WTC11 (cell line): Measurements from ENCODE around the gene ACTA1. TPM values are rescaled to one million over a fixed set of nuclear protein-coding genes. Genes with fewer than 3 reads are reported as not detected.
A peak's percentile ranks its signal among the peaks of the same experiment; 100 is the strongest.
"Not testable (repeated sequence)": the region's sequence is repeated elsewhere in the genome, so short reads cannot be mapped to it uniquely, and the experiment has no call there.

ENCODE experiments used
- ATAC-seq: fragments of 200-7000 bp; cut with Tn5 transposase; 2 replicates; pipeline ENCODE4 v1.10.0; 2021; ENCODE audit warnings: mild to moderate bottlenecking, moderate library complexity
- CTCF ChIA-PET: fragments of 300-600 bp; sonication (Branson Sonifier 250); formaldehyde crosslinking; loops from one replicate; lab custom pipeline; 2021; ENCODE audit warnings: antibody characterized with exemption; lab: Charles Lee
- POLR2A ChIA-PET: fragments of 350-600 bp; sonication (Branson Sonifier 250); formaldehyde crosslinking; loops from one replicate; lab custom pipeline; 2021; ENCODE audit warnings: antibody characterized with exemption; lab: Charles Lee
- DNase-seq: peaks from one replicate; pipeline ENCODE4 v3.0.0; 2021; ENCODE audit warnings: low spot score
- H3K27ac Mint-ChIP-seq: 2 replicates; pipeline ENCODE4 v1.8.0; 2021; ENCODE audit warnings: mixed read lengths
- H3K27me3 Mint-ChIP-seq: 2 replicates; pipeline ENCODE4 v1.8.0; 2021; ENCODE audit warnings: low read depth, mild to moderate bottlenecking, moderate library complexity, mixed read lengths
- H3K36me3 Mint-ChIP-seq: 2 replicates; pipeline ENCODE4 v1.8.0; 2021; ENCODE audit warnings: mixed read lengths
- H3K4me1 Mint-ChIP-seq: 2 replicates; pipeline ENCODE4 v1.8.0; 2022; ENCODE audit warnings: mixed read lengths
- H3K4me3 Mint-ChIP-seq: 2 replicates; pipeline ENCODE4 v1.8.0; 2021; ENCODE audit warnings: mild to moderate bottlenecking, moderate library complexity, mixed read lengths
- H3K9me3 Mint-ChIP-seq: 2 replicates; pipeline ENCODE4 v1.8.0; 2021; ENCODE audit warnings: mixed read lengths
- AFF4 ChIP-seq: sonication (generic); formaldehyde crosslinking; IDR thresholded peaks from 2 replicates; pipeline ENCODE4 v1.8.1; 2023; ENCODE audit warnings: mild to moderate bottlenecking, missing genetic modification reagents, borderline replicate concordance
- ATF1 ChIP-seq: sonication (generic); formaldehyde crosslinking; IDR thresholded peaks from 2 replicates; pipeline ENCODE4 v1.8.1; 2023; ENCODE audit warnings: mild to moderate bottlenecking, moderate library complexity, missing genetic modification reagents
- CTCF ChIP-seq: fragments of 200-600 bp; IDR thresholded peaks from 2 replicates; pipeline ENCODE4 v1.8.0; 2022; ENCODE audit warnings: antibody characterized with exemption
- ESRRA ChIP-seq: sonication (generic); formaldehyde crosslinking; IDR thresholded peaks from 2 replicates; pipeline ENCODE4 v1.8.1; 2022; ENCODE audit warnings: mild to moderate bottlenecking, missing genetic modification reagents, borderline replicate concordance
- GTF2I ChIP-seq: fragments of 250-450 bp; sonication (Bioruptor Pico); conservative IDR thresholded peaks from 2 replicates; pipeline ENCODE4 v1.4.0; 2021; ENCODE audit warnings: mild to moderate bottlenecking
- HMGA2 ChIP-seq: fragments of 250-450 bp; sonication (Bioruptor Pico); IDR thresholded peaks from 2 replicates; pipeline ENCODE4 v1.4.0; 2021; ENCODE audit warnings: mild to moderate bottlenecking, moderate library complexity
- JAZF1 ChIP-seq: fragments of 250-450 bp; sonication (Bioruptor Pico); IDR thresholded peaks from 2 replicates; pipeline ENCODE4 v1.9.0; 2021; ENCODE audit warnings: moderate library complexity, mild to moderate bottlenecking, inconsistent platforms
- MXD4 ChIP-seq: fragments of 250-450 bp; sonication (Bioruptor Pico); IDR thresholded peaks from 2 replicates; pipeline ENCODE4 v1.8.0; 2021; ENCODE audit warnings: mild to moderate bottlenecking, moderate library complexity, borderline replicate concordance
- RORB ChIP-seq: fragments of 250-450 bp; sonication (Bioruptor Pico); IDR thresholded peaks from 2 replicates; pipeline ENCODE4 v1.9.0; 2021; ENCODE audit warnings: mild to moderate bottlenecking
- ZNF121 ChIP-seq: sonication (generic); formaldehyde crosslinking; IDR thresholded peaks from 2 replicates; pipeline ENCODE4 v1.8.0; 2023; ENCODE audit warnings: missing genetic modification reagents
- total RNA-seq: library from RNA; stranded (reverse); gene quantifications from 3 replicates; pipeline ENCODE4 v1.2.3, GENCODE V29; 2021
- TF ChIP-seq, protein P1 (sequence below): sonication (generic); formaldehyde crosslinking; conservative IDR thresholded peaks from 2 replicates; pipeline ENCODE4 v1.8.1; 2022; ENCODE audit warnings: mild to moderate bottlenecking, missing genetic modification reagents
- TF ChIP-seq, protein P2 (sequence below): sonication (generic); formaldehyde crosslinking; IDR thresholded peaks from 2 replicates; pipeline ENCODE4 v1.8.1; 2022; ENCODE audit warnings: low read depth, missing genetic modification reagents, borderline replicate concordance
- TF ChIP-seq, protein P3 (sequence below): sonication (generic); formaldehyde crosslinking; IDR thresholded peaks from 2 replicates; pipeline ENCODE4 v1.8.0; 2023; ENCODE audit warnings: missing genetic modification reagents
- TF ChIP-seq, protein P4 (sequence below): sonication (generic); formaldehyde crosslinking; IDR thresholded peaks from 2 replicates; pipeline ENCODE4 v1.8.1; 2023; ENCODE audit warnings: mild to moderate bottlenecking, missing genetic modification reagents, moderate library complexity
- TF ChIP-seq, protein P5 (sequence below): sonication (generic); formaldehyde crosslinking; IDR thresholded peaks from 2 replicates; pipeline ENCODE4 v1.8.0; 2022; ENCODE audit warnings: missing genetic modification reagents

ACTA1 gene
- total RNA-seq, 1 experiment from 2014 or later: 1.5 TPM

DNA sequence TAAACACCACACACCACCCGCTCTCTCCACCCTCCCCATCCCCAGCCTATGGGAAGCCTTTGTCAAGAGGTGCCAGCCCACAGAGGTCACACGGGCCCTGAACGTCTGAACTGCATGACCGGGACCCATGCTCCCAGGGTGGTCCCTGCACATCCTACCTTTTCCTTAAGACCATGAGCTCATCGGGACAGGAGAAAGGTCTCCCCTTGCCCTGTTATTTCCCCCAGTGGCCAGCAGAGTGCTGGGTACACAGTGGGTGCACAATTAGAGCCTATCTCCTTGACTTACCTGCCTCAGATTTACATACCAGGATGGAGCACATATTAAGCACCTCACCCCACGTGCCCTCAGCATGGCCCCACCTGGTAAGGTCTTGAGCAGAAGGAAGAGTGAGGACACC is 30.9 kb downstream of the ACTA1 start:
- Mint-ChIP-seq H3K27ac (no peak overlapping the region), H3K27me3 (peaks cover 70% of the 10 kb centered on the region), H3K4me3 (no peak overlapping the region), H3K36me3 (no peaks in the 10 kb centered on the region), H3K4me1 (peaks cover 7% of the 10 kb centered on the region), H3K9me3 (no peaks in the 10 kb centered on the region)
- TF ChIP-seq, protein P1, sequence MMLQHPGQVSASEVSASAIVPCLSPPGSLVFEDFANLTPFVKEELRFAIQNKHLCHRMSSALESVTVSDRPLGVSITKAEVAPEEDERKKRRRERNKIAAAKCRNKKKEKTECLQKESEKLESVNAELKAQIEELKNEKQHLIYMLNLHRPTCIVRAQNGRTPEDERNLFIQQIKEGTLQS (CRISPR knock-in tag): no peak
- no peak for TF ChIP-seq GTF2I (CRISPR knock-in tag)
- TF ChIP-seq, protein P2, sequence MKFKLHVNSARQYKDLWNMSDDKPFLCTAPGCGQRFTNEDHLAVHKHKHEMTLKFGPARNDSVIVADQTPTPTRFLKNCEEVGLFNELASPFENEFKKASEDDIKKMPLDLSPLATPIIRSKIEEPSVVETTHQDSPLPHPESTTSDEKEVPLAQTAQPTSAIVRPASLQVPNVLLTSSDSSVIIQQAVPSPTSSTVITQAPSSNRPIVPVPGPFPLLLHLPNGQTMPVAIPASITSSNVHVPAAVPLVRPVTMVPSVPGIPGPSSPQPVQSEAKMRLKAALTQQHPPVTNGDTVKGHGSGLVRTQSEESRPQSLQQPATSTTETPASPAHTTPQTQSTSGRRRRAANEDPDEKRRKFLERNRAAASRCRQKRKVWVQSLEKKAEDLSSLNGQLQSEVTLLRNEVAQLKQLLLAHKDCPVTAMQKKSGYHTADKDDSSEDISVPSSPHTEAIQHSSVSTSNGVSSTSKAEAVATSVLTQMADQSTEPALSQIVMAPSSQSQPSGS (CRISPR knock-in tag): no peak
- ChIA-PET POLR2A (no interaction called here), CTCF (interaction anchor here (0.5 to 1.4 kb wide), 3 partner anchors 39 to 84 kb away, joined by 3 read pairs; no protein-coding TSS in a partner anchor)
- ATAC-seq (no peak), DNase-seq (no peak)

GRCh38 chr1:229402329-229402728 is 31.6 kb downstream of the ACTA1 start:
- H3K9me3 Mint-ChIP-seq, H3K36me3 Mint-ChIP-seq, H3K4me1 Mint-ChIP-seq, ATAC-seq, POLR2A ChIA-PET, H3K4me3 Mint-ChIP-seq, H3K27ac Mint-ChIP-seq, DNase-seq: not testable (repeated sequence)
- CTCF ChIA-PET: interaction anchor here (1.4 kb wide), 1 partner anchor 80 kb away, joined by 3 read pairs; no protein-coding TSS in a partner anchor
- H3K27me3 Mint-ChIP-seq: peaks cover 70% of the 10 kb centered on the region

DNA sequence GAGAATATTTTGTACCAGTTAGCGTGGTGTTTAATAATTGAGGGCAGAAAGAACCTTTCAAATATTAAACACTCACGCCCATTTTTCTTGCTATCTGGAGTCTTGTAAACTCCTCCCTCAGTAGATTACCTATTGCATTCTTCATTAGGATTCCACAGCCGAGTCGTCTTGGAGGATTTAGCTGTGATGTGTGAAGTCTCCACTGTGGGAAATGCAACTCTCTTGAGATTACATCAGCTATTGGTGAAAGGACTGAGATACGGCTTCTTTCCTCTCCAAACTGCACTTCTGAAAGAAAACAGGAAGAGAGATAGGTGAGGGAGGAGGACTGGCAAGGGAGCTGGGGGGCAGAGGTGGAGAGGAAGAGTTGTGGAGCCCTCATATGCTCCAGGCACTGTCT is 36.1 kb downstream of the ACTA1 start:
- no peak for DNase-seq
- peaks cover 10% of the 10 kb centered on the region for H3K9me3 Mint-ChIP-seq
- peaks cover 10% of the 10 kb centered on the region for H3K4me1 Mint-ChIP-seq
- CTCF ChIA-PET: interaction anchor here (1.0 kb wide), 2 partner anchors 10 to 84 kb away, joined by 4 read pairs; no protein-coding TSS in a partner anchor
- H3K36me3 Mint-ChIP-seq: peaks cover 3% of the 10 kb centered on the region
- peaks cover 59% of the 10 kb centered on the region for H3K27me3 Mint-ChIP-seq
- TF ChIP-seq, protein P3, sequence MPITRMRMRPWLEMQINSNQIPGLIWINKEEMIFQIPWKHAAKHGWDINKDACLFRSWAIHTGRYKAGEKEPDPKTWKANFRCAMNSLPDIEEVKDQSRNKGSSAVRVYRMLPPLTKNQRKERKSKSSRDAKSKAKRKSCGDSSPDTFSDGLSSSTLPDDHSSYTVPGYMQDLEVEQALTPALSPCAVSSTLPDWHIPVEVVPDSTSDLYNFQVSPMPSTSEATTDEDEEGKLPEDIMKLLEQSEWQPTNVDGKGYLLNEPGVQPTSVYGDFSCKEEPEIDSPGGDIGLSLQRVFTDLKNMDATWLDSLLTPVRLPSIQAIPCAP: no peak
- no peak for TF ChIP-seq JAZF1
- TF ChIP-seq ESRRA (CRISPR knock-in tag): no peak
- TF ChIP-seq, protein P4, sequence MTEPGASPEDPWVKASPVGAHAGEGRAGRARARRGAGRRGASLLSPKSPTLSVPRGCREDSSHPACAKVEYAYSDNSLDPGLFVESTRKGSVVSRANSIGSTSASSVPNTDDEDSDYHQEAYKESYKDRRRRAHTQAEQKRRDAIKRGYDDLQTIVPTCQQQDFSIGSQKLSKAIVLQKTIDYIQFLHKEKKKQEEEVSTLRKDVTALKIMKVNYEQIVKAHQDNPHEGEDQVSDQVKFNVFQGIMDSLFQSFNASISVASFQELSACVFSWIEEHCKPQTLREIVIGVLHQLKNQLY (CRISPR knock-in tag): no peak
- no peak for TF ChIP-seq ATF1
- TF ChIP-seq, protein P5, sequence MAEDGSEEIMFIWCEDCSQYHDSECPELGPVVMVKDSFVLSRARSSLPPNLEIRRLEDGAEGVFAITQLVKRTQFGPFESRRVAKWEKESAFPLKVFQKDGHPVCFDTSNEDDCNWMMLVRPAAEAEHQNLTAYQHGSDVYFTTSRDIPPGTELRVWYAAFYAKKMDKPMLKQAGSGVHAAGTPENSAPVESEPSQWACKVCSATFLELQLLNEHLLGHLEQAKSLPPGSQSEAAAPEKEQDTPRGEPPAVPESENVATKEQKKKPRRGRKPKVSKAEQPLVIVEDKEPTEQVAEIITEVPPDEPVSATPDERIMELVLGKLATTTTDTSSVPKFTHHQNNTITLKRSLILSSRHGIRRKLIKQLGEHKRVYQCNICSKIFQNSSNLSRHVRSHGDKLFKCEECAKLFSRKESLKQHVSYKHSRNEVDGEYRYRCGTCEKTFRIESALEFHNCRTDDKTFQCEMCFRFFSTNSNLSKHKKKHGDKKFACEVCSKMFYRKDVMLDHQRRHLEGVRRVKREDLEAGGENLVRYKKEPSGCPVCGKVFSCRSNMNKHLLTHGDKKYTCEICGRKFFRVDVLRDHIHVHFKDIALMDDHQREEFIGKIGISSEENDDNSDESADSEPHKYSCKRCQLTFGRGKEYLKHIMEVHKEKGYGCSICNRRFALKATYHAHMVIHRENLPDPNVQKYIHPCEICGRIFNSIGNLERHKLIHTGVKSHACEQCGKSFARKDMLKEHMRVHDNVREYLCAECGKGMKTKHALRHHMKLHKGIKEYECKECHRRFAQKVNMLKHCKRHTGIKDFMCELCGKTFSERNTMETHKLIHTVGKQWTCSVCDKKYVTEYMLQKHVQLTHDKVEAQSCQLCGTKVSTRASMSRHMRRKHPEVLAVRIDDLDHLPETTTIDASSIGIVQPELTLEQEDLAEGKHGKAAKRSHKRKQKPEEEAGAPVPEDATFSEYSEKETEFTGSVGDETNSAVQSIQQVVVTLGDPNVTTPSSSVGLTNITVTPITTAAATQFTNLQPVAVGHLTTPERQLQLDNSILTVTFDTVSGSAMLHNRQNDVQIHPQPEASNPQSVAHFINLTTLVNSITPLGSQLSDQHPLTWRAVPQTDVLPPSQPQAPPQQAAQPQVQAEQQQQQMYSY (CRISPR knock-in tag): no peak
- TF ChIP-seq, all 79 proteins: peak for 0
- ATAC-seq: no peak
- Mint-ChIP-seq H3K4me3 (no peak overlapping the region), H3K27ac (no peak overlapping the region)
- POLR2A ChIA-PET: no interaction called here

DNA sequence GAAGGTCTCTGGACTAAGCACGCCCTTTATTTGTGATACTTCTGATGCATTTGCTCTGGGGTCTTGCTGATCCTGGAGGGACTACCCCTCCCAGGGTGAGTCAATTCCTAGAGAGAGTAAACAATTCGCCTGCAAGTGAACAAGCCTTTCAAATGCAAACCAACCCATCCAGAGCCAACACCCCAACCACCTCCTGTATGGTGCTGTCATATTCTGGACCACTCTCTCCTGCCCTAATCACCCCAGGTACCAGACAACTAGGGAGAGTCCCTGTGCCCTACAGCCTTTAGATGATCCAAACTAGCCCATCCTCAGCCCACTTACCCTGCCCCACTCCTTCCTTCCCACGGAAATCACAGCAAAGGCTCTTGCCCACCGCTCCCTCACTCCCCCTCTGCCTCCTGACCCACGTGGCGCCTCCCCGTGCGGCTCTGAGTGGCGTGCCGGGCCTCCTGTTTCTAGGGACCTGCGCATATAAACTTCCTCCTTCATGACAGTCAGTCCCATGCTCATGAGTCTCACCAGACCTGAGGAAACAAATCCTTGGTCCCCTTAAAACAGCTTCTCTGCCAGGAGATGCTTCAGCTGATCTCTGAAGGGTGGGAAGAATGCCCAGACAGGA is 37.2 kb downstream of the ACTA1 start:
- Mint-ChIP-seq H3K4me3 (no peak overlapping the region), H3K36me3 (peaks cover 3% of the 10 kb centered on the region), H3K9me3 (peaks cover 10% of the 10 kb centered on the region), H3K4me1 (peaks cover 10% of the 10 kb centered on the region), H3K27me3 (peaks cover 58% of the 10 kb centered on the region), H3K27ac (no peak overlapping the region)
- CTCF ChIA-PET: interaction anchor here (0.6 to 1.0 kb wide), 2 partner anchors 47 to 85 kb away, joined by 3 to 4 read pairs; no protein-coding TSS in a partner anchor
- DNase-seq (no peak), ATAC-seq (peak; percentile 32; the same call in 1 of the 2 replicates)
- POLR2A ChIA-PET: no interaction called here
- TF ChIP-seq MXD4 (no peak), CTCF (no peak), HMGA2 (no peak), RORB (CRISPR knock-in tag) (no peak), AFF4 (CRISPR knock-in tag) (no peak), ZNF121 (no peak)
